Fibroblast of lung (primary cell): ENCODE results near the gene TMEM63C. TPM values are rescaled to one million over a fixed set of nuclear protein-coding genes. Genes with fewer than 3 reads are reported as not detected.

Experiments used
- DNase-seq, 2 donors: peaks; one replicate each; pipeline versions ENCODE4 v3.0.0 to v3.0.0-alpha.2; 2010; ENCODE audit warnings: low read depth in 2 of 2
- H2AFZ ChIP-seq: 2 replicates; pipeline ENCODE4 v1.5.1; 2012; ENCODE audit warnings: low read length, control low read depth, inconsistent platforms
- H3K27ac ChIP-seq: 2 replicates; pipeline ENCODE4 v1.5.1; 2011; ENCODE audit warnings: low read length, control low read depth; ENCODE audit not compliant: insufficient read depth
- H3K27me3 ChIP-seq: 2 replicates; pipeline ENCODE4 v1.5.1; 2011; ENCODE audit warnings: mild to moderate bottlenecking, low read length; ENCODE audit not compliant: control insufficient read depth, insufficient read depth
- H3K36me3 ChIP-seq: 2 replicates; pipeline ENCODE4 v1.5.1; 2011; ENCODE audit warnings: low read length; ENCODE audit not compliant: control insufficient read depth, insufficient read depth
- H3K4me1 ChIP-seq: 2 replicates; pipeline ENCODE4 v1.5.1; 2011; ENCODE audit warnings: low read length; ENCODE audit not compliant: control insufficient read depth, insufficient read depth; ENCODE audit errors: extremely low read depth
- H3K4me2 ChIP-seq: 2 replicates; pipeline ENCODE4 v1.5.1; 2011; ENCODE audit warnings: low read length, control low read depth; ENCODE audit not compliant: insufficient read depth; ENCODE audit errors: extremely low read depth
- H3K4me3 ChIP-seq, 4 experiments: fragments of 200-600 bp in 1 of 4; sonication (generic) in 1 of 4; replicated peaks in 1 of 4; 2 replicates each; pipeline ENCODE4 v1.5.1; 2011 to 2016; ENCODE audit warnings: low read length in 4 of 4, low read depth in 3 of 4, mild to moderate bottlenecking in 3 of 4, control low read depth in 2 of 4, inconsistent platforms in 1 of 4, mixed read lengths in 1 of 4; ENCODE audit not compliant: insufficient read depth in 1 of 4; ENCODE audit errors: control extremely low read depth in 1 of 4
- H3K79me2 ChIP-seq: 2 replicates; pipeline ENCODE4 v1.5.1; 2012; ENCODE audit warnings: mild to moderate bottlenecking, low read length, inconsistent platforms; ENCODE audit not compliant: control insufficient read depth, insufficient read depth
- H3K9ac ChIP-seq: 2 replicates; pipeline ENCODE4 v1.5.1; 2011; ENCODE audit warnings: mild to moderate bottlenecking, low read length, control low read depth; ENCODE audit not compliant: insufficient read depth
- H3K9me3 ChIP-seq: 2 replicates; pipeline ENCODE4 v1.5.1; 2012; ENCODE audit warnings: low read depth, low read length; ENCODE audit not compliant: control insufficient read depth, insufficient read depth
- H4K20me1 ChIP-seq: 2 replicates; pipeline ENCODE4 v1.5.1; 2011; ENCODE audit warnings: low read length; ENCODE audit not compliant: control insufficient read depth, insufficient read depth; ENCODE audit errors: extremely low read depth
- EZH2 ChIP-seq: IDR thresholded peaks from 2 replicates; pipeline ENCODE4 v1.5.1; 2012; ENCODE audit warnings: low read length, control low read depth, mild to moderate bottlenecking; ENCODE audit errors: missing control alignments
- polyA plus RNA-seq, 2 donors: library from polyadenylated mRNA; depleted of rRNA in 1 of 2; stranded (reverse) in 1 of 2; unstranded in 1 of 2; fragments of >200 nt; gene quantifications; 2 replicates each; pipeline ENCODE4 v1.2.1, GENCODE V29; 2011 to 2012; ENCODE audit warnings: missing spikeins in 1 of 2
- total RNA-seq: library from RNA; depleted of rRNA; stranded (reverse); fragments of >200 nt; gene quantifications from 2 replicates; pipeline ENCODE4 v1.2.1, GENCODE V29; 2014
- TF ChIP-seq, protein P1 (sequence below), 2 donors: IDR thresholded peaks in 1 of 2; conservative IDR thresholded peaks in 1 of 2; 1 replicate in 1 of 2; 2 replicates in 1 of 2; pipeline ENCODE4 v1.5.1; 2011 to 2012; ENCODE audit warnings: low read length in 2 of 2, control low read depth in 1 of 2, inconsistent platforms in 1 of 2, low read depth in 1 of 2, mild to moderate bottlenecking in 1 of 2

Gene TMEM63C
- total and polyA plus RNA-seq, 2 donors (not counting 1 experiment from before 2014, with no cell fraction given): 0.66 TPM; not detected in 1

- Histone ChIP-seq H3K9me3 (no peaks in the 10 kb centered on the region), H3K9ac (no peak within 1 kb of the TSS), H2AFZ (no peak within 1 kb of the TSS), H3K4me2 (peak within 1 kb of the TSS; percentile 25), H3K79me2 (no peaks in the 10 kb centered on the region), H4K20me1 (no peaks in the 10 kb centered on the region), H3K4me3 (peak within 1 kb of the TSS in 1 of 4 experiments; percentile 7), H3K4me1 (no peaks in the 10 kb centered on the region), H3K36me3 (no peaks in the 10 kb centered on the region), H3K27me3 (peaks cover 59% of the 10 kb centered on the region), H3K27ac (no peak within 1 kb of the TSS)
- TF ChIP-seq, protein P1, sequence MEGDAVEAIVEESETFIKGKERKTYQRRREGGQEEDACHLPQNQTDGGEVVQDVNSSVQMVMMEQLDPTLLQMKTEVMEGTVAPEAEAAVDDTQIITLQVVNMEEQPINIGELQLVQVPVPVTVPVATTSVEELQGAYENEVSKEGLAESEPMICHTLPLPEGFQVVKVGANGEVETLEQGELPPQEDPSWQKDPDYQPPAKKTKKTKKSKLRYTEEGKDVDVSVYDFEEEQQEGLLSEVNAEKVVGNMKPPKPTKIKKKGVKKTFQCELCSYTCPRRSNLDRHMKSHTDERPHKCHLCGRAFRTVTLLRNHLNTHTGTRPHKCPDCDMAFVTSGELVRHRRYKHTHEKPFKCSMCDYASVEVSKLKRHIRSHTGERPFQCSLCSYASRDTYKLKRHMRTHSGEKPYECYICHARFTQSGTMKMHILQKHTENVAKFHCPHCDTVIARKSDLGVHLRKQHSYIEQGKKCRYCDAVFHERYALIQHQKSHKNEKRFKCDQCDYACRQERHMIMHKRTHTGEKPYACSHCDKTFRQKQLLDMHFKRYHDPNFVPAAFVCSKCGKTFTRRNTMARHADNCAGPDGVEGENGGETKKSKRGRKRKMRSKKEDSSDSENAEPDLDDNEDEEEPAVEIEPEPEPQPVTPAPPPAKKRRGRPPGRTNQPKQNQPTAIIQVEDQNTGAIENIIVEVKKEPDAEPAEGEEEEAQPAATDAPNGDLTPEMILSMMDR (conservative IDR thresholded peaks at IDR 0.05 in 1 of 2, IDR thresholded peaks at IDR 0.05 in 1 of 2; ENCODE audit: low read depth in 1 of 2, low read length in 2 of 2): peak in 1 of 2 donors; percentile 16
- TF ChIP-seq EZH2: no peak
- peak in 1 of 2 donors; percentile 47 for DNase-seq
Observed at GRCh38 chr14:77141214-77142004, 40.2 kb upstream of the TMEM63C start, which contains the start of gene ZDHHC22. Gene ZDHHC22, minus strand, starts transcription at chr14:77141791. Its CDS starts 2,053 bp downstream, at chr14:77139738.

- H3K27me3 ChIP-seq: peaks cover 64% of the 10 kb centered on the region
- no peak overlapping the region for H3K27ac ChIP-seq
Observed at GRCh38 chr14:77142005-77142800, 39.4 kb upstream of the TMEM63C start.

More at GRCh38 chr14:77142005-77142800, 39.4 kb upstream of the TMEM63C start:
- H3K36me3 ChIP-seq: no peaks in the 10 kb centered on the region
- no peak for DNase-seq
- H3K4me1 ChIP-seq: no peaks in the 10 kb centered on the region
- H4K20me1 ChIP-seq: no peaks in the 10 kb centered on the region
- H3K4me3 ChIP-seq: no peak overlapping the region
- no peak overlapping the region for H3K4me2 ChIP-seq
- no peak overlapping the region for H2AFZ ChIP-seq
- H3K9ac ChIP-seq: no peak overlapping the region
- H3K79me2 ChIP-seq: no peaks in the 10 kb centered on the region
- TF ChIP-seq EZH2: peak; percentile 76
- TF ChIP-seq, protein P1 (conservative IDR thresholded peaks at IDR 0.05 in 1 of 2, IDR thresholded peaks at IDR 0.05 in 1 of 2; ENCODE audit: low read depth in 1 of 2, low read length in 2 of 2): no peak
- H3K9me3 ChIP-seq: no peaks in the 10 kb centered on the region
